Measurements from ENCODE around the gene IFFO2.

DNA sequence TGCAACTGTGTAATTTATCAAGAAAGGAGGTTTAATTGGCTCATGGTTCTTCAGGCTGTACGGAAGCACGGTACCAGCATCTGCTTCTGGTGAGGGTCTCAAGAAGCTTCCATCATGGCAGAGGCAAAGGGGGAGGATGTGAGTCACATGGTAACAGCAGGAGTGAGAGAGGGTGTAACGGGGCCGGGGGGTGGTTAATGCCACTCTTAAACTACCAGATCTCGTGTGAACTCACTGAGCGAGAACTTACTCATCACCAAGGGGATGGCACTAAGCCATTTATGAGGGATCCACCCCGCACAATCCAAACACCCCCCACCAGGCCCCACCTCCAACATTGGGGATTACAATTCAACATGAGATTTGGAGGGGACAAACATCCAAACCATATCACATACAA, 21.0 kb upstream of the IFFO2 start:
- no peak for TF ChIP-seq POLR2AphosphoS5 (IDR thresholded peaks at IDR 0.05)
- TF ChIP-seq CTCF (IDR thresholded peaks at IDR 0.05), result no peak
- TF ChIP-seq EP300 (IDR thresholded peaks at IDR 0.05; ENCODE audit: low read depth), result no peak

Data from transverse colon (tissue), 4 donors.